GM13977 (cell line): ENCODE results near the gene MUC5AC.
A peak's percentile ranks its signal among the peaks of the same experiment; 100 is the strongest.

Experiments
- DNase-seq: peaks from one replicate; pipeline ENCODE4 v3.0.0; 2012; ENCODE audit warnings: low spot score
- in situ Hi-C: fragments of 300-500 bp; cut with MboI; formaldehyde crosslinking; loops from one replicate; pipeline ENCODE4 v1.12.0; 2022; ENCODE audit warnings: low sequenced_read_pairs, low pct_unique_long_range_greater_than_20kb, mixed read lengths, inconsistent platforms; ENCODE audit not compliant: unreplicated experiment
- TF ChIP-seq, protein P1 (sequence below): IDR thresholded peaks from 2 replicates; pipeline ENCODE4 v1.5.1; 2012; ENCODE audit warnings: mild to moderate bottlenecking, control low read depth; ENCODE audit not compliant: insufficient read depth; ENCODE audit errors: extremely low read depth, missing control alignments

Gene MUC5AC

DNA sequence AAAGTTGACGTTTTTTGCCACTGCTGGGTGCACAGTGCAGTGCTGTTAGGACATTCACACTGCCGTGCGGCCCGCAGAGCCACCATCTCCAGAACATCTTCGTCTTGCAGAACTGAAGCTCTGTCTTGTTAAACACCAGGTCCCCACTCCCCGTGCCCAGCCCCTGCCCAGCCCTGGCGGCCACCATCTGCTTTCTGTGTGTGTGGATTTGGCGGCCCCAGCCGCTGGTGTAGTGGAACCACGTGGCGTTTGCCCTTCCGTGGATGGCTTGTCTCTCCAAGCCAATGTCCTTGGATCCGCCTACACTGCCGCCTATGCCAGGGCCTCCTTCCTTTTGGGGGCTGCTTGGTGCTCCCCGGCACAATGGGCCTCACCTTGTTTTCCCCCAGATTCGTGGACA, 8.2 kb upstream of the MUC5AC start:
- no peak for DNase-seq
- in situ Hi-C loops: no loop called here
- TF ChIP-seq, protein P1, sequence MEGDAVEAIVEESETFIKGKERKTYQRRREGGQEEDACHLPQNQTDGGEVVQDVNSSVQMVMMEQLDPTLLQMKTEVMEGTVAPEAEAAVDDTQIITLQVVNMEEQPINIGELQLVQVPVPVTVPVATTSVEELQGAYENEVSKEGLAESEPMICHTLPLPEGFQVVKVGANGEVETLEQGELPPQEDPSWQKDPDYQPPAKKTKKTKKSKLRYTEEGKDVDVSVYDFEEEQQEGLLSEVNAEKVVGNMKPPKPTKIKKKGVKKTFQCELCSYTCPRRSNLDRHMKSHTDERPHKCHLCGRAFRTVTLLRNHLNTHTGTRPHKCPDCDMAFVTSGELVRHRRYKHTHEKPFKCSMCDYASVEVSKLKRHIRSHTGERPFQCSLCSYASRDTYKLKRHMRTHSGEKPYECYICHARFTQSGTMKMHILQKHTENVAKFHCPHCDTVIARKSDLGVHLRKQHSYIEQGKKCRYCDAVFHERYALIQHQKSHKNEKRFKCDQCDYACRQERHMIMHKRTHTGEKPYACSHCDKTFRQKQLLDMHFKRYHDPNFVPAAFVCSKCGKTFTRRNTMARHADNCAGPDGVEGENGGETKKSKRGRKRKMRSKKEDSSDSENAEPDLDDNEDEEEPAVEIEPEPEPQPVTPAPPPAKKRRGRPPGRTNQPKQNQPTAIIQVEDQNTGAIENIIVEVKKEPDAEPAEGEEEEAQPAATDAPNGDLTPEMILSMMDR: no peak

DNA sequence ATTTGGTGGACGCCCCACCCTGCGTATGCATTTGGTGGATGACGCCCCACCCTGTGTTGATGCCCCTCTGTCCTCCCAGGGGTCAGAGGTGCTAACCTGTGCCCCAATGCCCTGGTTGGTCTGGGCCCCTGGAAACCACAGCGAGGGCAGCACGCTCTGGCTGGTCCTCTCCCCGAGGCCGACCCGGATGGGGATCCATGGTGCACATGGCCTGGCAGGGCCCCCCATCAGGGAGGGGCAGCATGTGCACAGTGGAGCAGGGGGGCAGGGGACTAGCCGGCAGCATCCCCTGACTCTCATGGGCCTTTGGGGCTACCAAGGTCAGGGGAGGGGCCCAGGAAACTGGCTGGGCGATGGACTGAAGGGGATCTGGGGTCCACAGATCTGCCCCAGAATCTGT, 7.6 kb upstream of the MUC5AC start:
- DNase-seq: no peak
- in situ Hi-C loops: no loop called here
- TF ChIP-seq, protein P1: no peak

DNA sequence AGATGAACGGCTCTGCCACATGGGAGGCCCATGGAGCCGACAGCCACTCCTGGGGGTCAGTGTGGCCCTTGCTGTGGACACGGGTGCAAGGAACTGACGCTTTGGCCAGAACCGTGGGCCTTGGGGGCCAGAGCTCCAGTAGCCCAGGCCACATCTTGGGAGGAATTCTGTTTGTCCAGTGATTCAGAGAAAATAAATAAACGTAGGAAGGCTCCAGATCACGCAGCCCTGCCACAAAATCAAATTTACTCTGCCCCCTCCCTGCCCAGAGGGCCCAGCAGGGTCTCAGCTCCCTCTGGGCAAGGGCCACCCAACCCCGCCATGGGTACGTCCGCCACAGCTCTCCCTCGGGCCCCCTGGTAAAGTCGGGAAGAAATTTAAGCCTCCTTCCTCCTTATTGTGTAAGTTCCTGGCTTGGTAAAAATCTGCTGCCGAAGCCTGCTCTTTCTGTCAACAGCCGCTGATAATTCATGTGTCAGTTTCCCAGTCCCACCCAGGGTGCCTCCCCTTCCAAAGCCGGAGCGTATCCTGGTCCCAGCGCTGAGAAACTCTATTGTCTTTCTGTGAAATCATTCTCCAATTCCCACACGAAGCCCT, 6.9 kb upstream of the MUC5AC start:
- TF ChIP-seq, protein P1: no peak
- in situ Hi-C loops: no loop called here
- no peak for DNase-seq

DNA sequence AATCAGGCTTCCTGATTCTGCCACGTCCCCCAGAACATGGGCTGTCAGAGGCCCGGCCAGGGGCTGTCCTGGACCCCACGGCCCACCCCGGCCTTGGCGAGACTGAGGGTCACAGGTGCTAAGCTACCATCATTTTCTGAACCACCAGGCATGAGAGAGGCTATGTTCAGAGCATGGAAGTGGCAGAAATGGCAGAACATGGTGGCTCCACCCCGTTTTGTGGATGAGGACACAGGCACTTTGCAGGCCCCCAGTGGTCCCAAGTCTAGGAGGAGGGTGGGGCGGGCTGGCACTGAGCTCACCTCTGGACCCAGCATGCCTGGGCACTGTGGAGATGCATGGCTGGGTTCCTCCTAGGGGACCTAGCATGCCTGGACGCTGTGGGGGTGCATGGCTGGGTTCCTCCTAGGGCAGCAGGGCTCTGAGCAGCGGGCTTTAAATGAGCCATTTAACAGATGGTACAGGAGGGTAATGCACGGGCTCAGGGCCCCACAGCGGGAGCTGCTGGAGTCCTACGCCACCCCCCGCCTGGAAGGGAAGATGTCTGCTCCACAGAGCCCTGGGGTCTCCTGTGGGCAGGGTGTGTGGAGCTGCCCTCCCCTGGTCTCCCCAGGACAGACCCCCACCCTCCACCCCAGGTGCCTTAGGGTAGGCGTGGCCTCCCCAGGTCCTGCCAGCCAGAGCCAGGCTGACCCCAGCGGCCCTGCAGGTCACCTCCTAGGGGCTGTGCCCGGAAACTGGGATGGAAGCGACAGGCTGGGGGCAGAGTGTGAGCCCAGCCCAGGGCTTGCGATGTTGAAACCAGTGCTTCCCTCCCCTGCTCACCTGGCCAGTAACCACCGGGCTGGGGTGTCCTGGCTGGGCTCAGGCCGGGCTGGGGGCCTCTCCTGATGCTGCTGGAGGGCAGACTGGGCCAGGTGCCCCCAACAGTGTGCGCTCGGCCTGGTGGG, 6.1 kb upstream of the MUC5AC start:
- no peak for DNase-seq
- TF ChIP-seq, protein P1: no peak
- in situ Hi-C loops: no loop called here

DNA sequence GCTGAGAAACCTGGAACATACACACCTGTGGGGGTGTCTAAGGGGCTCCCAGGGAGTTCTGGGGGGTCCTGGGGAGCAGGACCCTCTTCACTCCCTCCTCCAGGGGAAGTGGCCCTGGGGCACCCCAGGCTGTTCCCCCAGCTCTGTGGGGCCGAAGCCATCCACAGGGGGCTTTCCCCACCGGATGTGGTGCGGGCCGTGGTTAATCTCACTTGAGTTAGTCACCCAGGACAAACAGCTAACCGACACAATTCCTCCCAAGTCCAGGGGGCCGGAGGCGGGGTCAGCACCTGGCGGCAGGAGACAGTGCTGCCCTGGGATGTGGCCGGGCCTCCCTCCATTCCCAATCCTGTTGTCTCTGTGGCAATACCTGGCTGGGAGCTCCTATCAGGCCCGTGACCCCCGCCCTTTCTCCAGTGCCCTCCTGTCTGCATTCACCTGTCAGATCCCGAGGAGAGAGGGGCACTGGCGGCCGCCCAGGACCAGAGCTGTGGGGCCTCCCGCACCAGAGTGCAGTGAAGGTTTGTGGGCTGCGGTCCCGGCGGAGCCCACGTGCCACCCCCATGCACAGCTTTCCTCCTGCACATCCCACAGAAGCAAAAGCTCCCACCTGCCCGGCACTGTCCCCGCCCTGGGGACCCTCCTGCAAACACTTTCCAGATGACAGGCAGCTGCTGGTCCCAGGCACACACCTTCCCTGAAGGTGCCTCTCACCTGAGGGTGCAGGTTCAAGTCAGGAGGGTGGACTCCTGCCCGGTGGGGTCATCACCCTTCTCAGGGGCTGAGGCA, 5.2 kb upstream of the MUC5AC start:
- DNase-seq: peak; percentile 51
- TF ChIP-seq, protein P1: no peak
- in situ Hi-C loops: no loop called here

DNA sequence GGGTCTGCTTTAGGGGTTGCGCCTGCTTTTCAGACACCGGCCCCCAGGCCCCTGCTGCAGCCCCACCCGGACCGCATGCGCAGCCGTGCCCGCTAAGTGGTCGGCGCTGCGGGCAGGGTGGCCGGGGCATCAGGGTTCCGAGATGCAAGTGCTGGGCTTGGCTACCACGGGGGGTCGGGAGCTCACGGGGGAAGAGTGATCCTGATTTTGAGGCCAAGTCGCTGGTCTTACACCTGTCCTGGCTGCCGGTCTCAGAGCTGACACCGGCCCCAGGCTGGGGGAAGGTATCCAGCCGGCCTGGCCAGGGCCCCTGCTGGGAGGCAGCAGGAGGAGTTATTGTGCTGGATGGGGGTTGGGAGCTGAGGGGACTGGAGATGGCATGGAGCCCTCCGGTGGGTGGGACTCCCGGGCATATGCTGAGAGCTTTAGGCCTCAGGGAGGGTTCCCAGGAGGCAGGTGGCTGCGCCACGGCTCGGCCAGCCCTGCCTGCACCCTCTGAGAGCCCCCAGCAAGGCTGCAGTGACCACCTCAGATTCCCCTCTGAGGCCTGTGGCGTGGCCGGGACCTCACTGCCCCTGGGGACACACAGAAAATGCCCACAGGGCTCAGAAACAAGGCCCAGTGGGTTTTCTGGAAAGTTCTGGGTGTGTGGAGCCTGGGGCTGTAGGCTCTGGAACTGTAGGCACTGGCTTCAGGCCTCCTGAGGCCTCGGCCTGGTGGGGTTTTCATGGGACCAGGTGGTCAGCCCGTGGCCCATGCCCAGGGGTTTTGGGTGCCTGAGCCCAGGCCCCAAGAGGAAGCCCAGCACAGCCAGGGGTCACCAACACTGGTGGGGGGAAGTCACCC, 4.4 kb upstream of the MUC5AC start:
- DNase-seq: peak; percentile 18
- TF ChIP-seq, protein P1: no peak
- in situ Hi-C loops: no loop called here
